Hepatocyte (in vitro differentiated cells): ENCODE data around the gene ELFN1. TPM values are rescaled to one million over a fixed set of nuclear protein-coding genes. Genes with fewer than 3 reads are reported as not detected.

Experiments used
- DNase-seq: peaks from one replicate; pipeline ENCODE4 v3.0.0-alpha.2; 2016; ENCODE audit warnings: low spot score
- H2AFZ ChIP-seq: fragments of 200-600 bp; sonication (generic); 2 replicates; pipeline ENCODE4 v1.6.0; 2016; ENCODE audit warnings: antibody characterized with exemption, mild to moderate bottlenecking
- H3K27ac ChIP-seq: fragments of 200-600 bp; sonication (generic); 2 replicates; pipeline ENCODE4 v1.5.1; 2016; ENCODE audit warnings: mild to moderate bottlenecking
- H3K27me3 ChIP-seq: fragments of 200-600 bp; sonication (generic); 2 replicates; pipeline ENCODE4 v1.6.1; 2016
- H3K36me3 ChIP-seq: fragments of 200-600 bp; sonication (generic); replicated peaks from 2 replicates; pipeline ENCODE4 v1.5.1; 2016; ENCODE audit warnings: low read depth; ENCODE audit not compliant: insufficient read depth
- H3K4me1 ChIP-seq: fragments of 200-600 bp; sonication (generic); 2 replicates; pipeline ENCODE4 v1.5.1; 2016; ENCODE audit warnings: mild to moderate bottlenecking, moderate library complexity; ENCODE audit not compliant: insufficient read depth
- H3K4me2 ChIP-seq: fragments of 200-600 bp; sonication (generic); 2 replicates; pipeline ENCODE4 v1.6.0; 2016
- H3K4me3 ChIP-seq: fragments of 200-600 bp; sonication (generic); 2 replicates; pipeline ENCODE4 v1.5.1; 2016; ENCODE audit warnings: mild to moderate bottlenecking
- H3K79me2 ChIP-seq: fragments of 200-600 bp; sonication (generic); 2 replicates; pipeline ENCODE4 v1.6.0; 2017; ENCODE audit warnings: mild to moderate bottlenecking
- H3K9me2 ChIP-seq: fragments of 200-600 bp; sonication (generic); replicated peaks from 2 replicates; pipeline ENCODE4 v1.6.0; 2017; ENCODE audit warnings: mild to moderate bottlenecking; ENCODE audit not compliant: insufficient read depth
- H3K9me3 ChIP-seq: fragments of 200-600 bp; sonication (generic); 2 replicates; pipeline ENCODE4 v1.5.1; 2016; ENCODE audit warnings: low read depth, mild to moderate bottlenecking
- H4K20me1 ChIP-seq: fragments of 200-600 bp; sonication (generic); 2 replicates; pipeline ENCODE4 v1.6.0; 2016; ENCODE audit warnings: mild to moderate bottlenecking; ENCODE audit not compliant: insufficient read depth, poor library complexity, severe bottlenecking
- CTCF ChIP-seq: fragments of 200-600 bp; sonication (generic); IDR thresholded peaks from 2 replicates; pipeline ENCODE4 v1.5.1; 2016; ENCODE audit warnings: antibody characterized with exemption, mild to moderate bottlenecking; ENCODE audit not compliant: poor library complexity
- EZH2 ChIP-seq: fragments of 200-600 bp; sonication (generic); IDR thresholded peaks from 2 replicates; pipeline ENCODE4 v1.6.1; 2016; ENCODE audit warnings: antibody characterized with exemption, mild to moderate bottlenecking, borderline replicate concordance
- EZH2phosphoT487 ChIP-seq: fragments of 200-600 bp; sonication (generic); IDR thresholded peaks from one replicate; pipeline ENCODE4 v1.6.1; 2018; ENCODE audit warnings: antibody characterized with exemption, mild to moderate bottlenecking, low read depth, moderate library complexity; ENCODE audit not compliant: unreplicated experiment, severe bottlenecking
- WGBS: methylation state at CpG from one replicate; pipeline ENCODE4 v1.1.6; 2016; ENCODE audit warnings: low lambda C conversion rate; ENCODE audit errors: missing lambda C conversion rate; 5-methylcytosine and 5-hydroxymethylcytosine counted together
- polyA plus RNA-seq: library from polyadenylated mRNA; unstranded; fragments of >200 nt; fragmentation: Nextera tagmentation; extraction: Ambion mirVana; gene quantifications from 2 replicates; pipeline ENCODE4 v1.2.1, GENCODE V29; 2016
- total RNA-seq: library from RNA; depleted of rRNA; stranded (reverse); fragments of >200 nt; gene quantifications from 2 replicates; pipeline ENCODE4 v1.2.3, GENCODE V29; 2014

The ELFN1 gene
- total and polyA plus RNA-seq, 2 experiments from 2014 or later: 3.6 to 5.5 TPM

- Histone ChIP-seq H3K79me2 (no peaks in the 10 kb centered on the region), H3K4me2 (no peak overlapping the region), H3K36me3 (no peaks in the 10 kb centered on the region), H4K20me1 (no peaks in the 10 kb centered on the region), H3K9me3 (no peaks in the 10 kb centered on the region), H3K4me3 (no peak overlapping the region), H3K9me2 (no peaks in the 10 kb centered on the region), H3K27ac (no peak overlapping the region), H2AFZ (no peak overlapping the region), H3K4me1 (no peaks in the 10 kb centered on the region), H3K27me3 (no peaks in the 10 kb centered on the region)
- TF ChIP-seq EZH2phosphoT487 (no peak), EZH2 (no peak), CTCF (no peak)
- 88% methylated on average over 3 of the region's 3 CpGs for WGBS
- no peak for DNase-seq
Observed at GRCh38 chr7:1630700-1631336, 39.3 kb upstream of the ELFN1 start.

DNA sequence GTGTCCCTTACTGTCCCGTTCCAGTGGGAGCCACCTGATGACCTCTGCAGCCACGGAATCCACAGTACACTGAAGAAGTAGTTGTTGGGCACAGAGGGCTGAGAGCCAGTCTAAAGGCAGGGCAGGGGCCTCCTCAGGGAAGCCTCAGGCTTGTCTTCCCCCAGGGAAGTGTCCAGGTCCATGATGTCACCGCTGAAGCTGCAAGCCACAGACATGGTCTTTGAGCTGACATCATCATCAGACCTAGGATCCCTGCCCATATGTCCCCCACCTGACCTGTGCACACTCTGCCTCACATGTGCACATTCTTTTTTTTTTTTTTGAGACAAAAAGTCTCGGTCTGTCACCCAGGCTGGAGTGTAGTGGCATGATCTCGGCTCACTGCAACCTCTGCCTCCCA, 38.4 kb upstream of the ELFN1 start:
- H3K27ac ChIP-seq: no peak overlapping the region
- TF ChIP-seq EZH2: no peak
- no peak for TF ChIP-seq CTCF
- no peak for TF ChIP-seq EZH2phosphoT487

DNA sequence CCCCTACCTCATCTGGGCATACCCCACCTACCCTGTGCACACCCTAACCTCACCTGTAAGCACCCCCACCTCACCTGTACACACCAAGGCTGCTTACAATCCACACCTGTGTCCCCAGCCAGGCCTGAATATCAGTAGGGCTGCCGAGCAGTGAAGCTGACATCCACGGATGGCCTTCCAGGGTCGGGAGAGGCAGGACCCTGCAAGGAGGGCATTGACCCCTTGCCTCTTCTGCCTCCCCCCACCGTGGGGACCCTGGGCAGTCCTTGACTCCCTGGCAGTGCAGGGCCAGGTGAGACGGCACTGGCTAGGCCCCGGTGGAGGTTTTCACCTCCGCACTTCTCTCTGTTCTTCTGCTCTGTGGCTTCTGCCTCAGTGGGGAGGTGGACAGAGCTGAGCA, 37.6 kb upstream of the ELFN1 start:
- no peaks in the 10 kb centered on the region for H3K9me3 ChIP-seq
- WGBS: 82% methylated on average over 7 of the region's 7 CpGs
- no peaks in the 10 kb centered on the region for H3K4me1 ChIP-seq
- H2AFZ ChIP-seq: no peak overlapping the region
- no peaks in the 10 kb centered on the region for H3K9me2 ChIP-seq
- DNase-seq: no peak
- no peaks in the 10 kb centered on the region for H3K27me3 ChIP-seq
- H3K79me2 ChIP-seq: no peaks in the 10 kb centered on the region
- H4K20me1 ChIP-seq: no peaks in the 10 kb centered on the region
- no peak overlapping the region for H3K27ac ChIP-seq
- no peak overlapping the region for H3K4me2 ChIP-seq
- H3K36me3 ChIP-seq: no peaks in the 10 kb centered on the region
- TF ChIP-seq EZH2phosphoT487 (no peak), EZH2 (no peak), CTCF (no peak)
- H3K4me3 ChIP-seq: no peak overlapping the region

More for the DNA sequence above, 38.4 kb upstream of the ELFN1 start:
- Histone ChIP-seq H3K27me3 (no peaks in the 10 kb centered on the region), H3K36me3 (no peaks in the 10 kb centered on the region), H3K4me3 (no peak overlapping the region), H3K9me3 (no peaks in the 10 kb centered on the region), H3K79me2 (no peaks in the 10 kb centered on the region), H2AFZ (no peak overlapping the region), H3K9me2 (no peaks in the 10 kb centered on the region), H3K4me1 (no peaks in the 10 kb centered on the region), H3K4me2 (no peak overlapping the region), H4K20me1 (no peaks in the 10 kb centered on the region)
- no peak for DNase-seq
- whole genome bisulfite sequencing: 92% methylated on average over 5 of the region's 5 CpGs
